ENCODE measurements around the gene MYCBP2. TPM values are rescaled to one million over a fixed set of nuclear protein-coding genes. Genes with fewer than 3 reads are reported as not detected.

MYCBP2 gene
- total RNA-seq, 1 donor: 155 TPM

DNA sequence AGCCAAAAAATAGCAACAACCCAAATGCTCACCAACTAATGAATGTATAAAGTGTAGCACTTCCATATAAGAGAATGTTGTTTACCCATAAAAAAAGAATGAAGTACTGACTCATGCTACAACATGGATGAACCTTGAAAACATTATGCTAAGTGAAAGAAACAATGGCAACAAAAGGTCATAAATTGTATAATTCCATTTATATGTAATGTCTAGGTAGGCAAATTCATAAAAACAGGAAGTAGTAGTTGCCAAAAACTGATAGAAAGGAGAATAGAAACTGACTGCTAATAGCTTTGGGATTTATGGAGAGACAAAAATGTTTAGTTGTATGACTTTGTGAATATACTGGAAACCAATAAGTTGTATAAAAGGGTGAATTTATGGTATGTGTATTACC, 21.6 kb downstream of the MYCBP2 start:
- H3K4me1 ChIP-seq (ENCODE audit: insufficient read depth, low read length): peaks cover 12% of the 10 kb centered on the region
- H2AFZ ChIP-seq (ENCODE audit: low read length): no peak overlapping the region
- no peak for TF ChIP-seq CTCF (IDR thresholded peaks at IDR 0.05; ENCODE audit: extremely low read depth, low read depth, low read length)
- H3K79me2 ChIP-seq (ENCODE audit: insufficient read depth, low read length): peaks cover 85% of the 10 kb centered on the region
- H3K36me3 ChIP-seq (ENCODE audit: insufficient read depth, low read length): no peaks in the 10 kb centered on the region
- peaks cover 8% of the 10 kb centered on the region for H4K20me1 ChIP-seq (ENCODE audit: insufficient read depth, low read length)
- no peak overlapping the region for H3K27ac ChIP-seq (ENCODE audit: low read depth, low read length)
- no peaks in the 10 kb centered on the region for H3K27me3 ChIP-seq (ENCODE audit: insufficient read depth, low read length)
- no peak for DNase-seq (ENCODE audit: insufficient read length, low spot score, missing footprints)
- no peaks in the 10 kb centered on the region for H3K9me3 ChIP-seq (ENCODE audit: low read depth, low read length)
- H3K4me3 ChIP-seq (ENCODE audit: insufficient read depth, low read length): no peak overlapping the region
- no peak overlapping the region for H3K4me2 ChIP-seq (ENCODE audit: insufficient read depth, low read length)

GRCh38 chr13:77300176-77301037, 26.5 kb downstream of the MYCBP2 start:
- Histone ChIP-seq H2AFZ (ENCODE audit: low read length) (no peak overlapping the region), H3K4me1 (ENCODE audit: insufficient read depth, low read length) (peaks cover 20% of the 10 kb centered on the region), H3K79me2 (ENCODE audit: insufficient read depth, low read length) (peaks cover 67% of the 10 kb centered on the region), H4K20me1 (ENCODE audit: insufficient read depth, low read length) (no peaks in the 10 kb centered on the region), H3K4me2 (ENCODE audit: insufficient read depth, low read length) (peak overlapping the region; percentile 68), H3K4me3 (ENCODE audit: insufficient read depth, low read length) (peak overlapping the region; percentile 5), H3K27ac (ENCODE audit: low read depth, low read length) (peak overlapping the region; percentile 72), H3K9me3 (ENCODE audit: low read depth, low read length) (no peaks in the 10 kb centered on the region), H3K36me3 (ENCODE audit: insufficient read depth, low read length) (peaks cover 3% of the 10 kb centered on the region), H3K27me3 (ENCODE audit: insufficient read depth, low read length) (no peaks in the 10 kb centered on the region)
- peak; percentile 22 for DNase-seq (ENCODE audit: insufficient read length, low spot score, missing footprints)
- no peak for TF ChIP-seq CTCF (IDR thresholded peaks at IDR 0.05; ENCODE audit: extremely low read depth, low read depth, low read length)

DNA sequence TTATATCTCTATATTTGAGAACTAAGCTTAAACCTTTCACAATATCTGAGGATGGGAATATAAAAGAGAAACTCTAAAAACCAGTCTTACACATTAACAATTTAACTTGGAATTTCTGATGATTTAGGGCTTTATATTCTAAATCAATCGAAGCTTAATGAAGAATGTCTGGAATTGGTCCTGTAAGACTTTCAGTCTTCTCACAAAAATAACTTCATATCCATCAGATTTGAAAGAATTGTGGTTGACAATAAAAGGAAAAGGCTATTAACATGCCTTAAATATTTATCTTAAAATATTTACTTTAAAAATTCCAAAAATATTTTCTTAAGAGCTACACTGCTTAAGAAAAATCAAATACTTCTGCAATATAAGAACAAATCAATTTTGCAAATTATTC, 27.3 kb downstream of the MYCBP2 start:
- Histone ChIP-seq H3K27me3 (ENCODE audit: insufficient read depth, low read length) (no peaks in the 10 kb centered on the region), H3K27ac (ENCODE audit: low read depth, low read length) (peak overlapping the region; percentile 72), H3K9me3 (ENCODE audit: low read depth, low read length) (no peaks in the 10 kb centered on the region), H3K79me2 (ENCODE audit: insufficient read depth, low read length) (peaks cover 60% of the 10 kb centered on the region), H3K4me1 (ENCODE audit: insufficient read depth, low read length) (peaks cover 20% of the 10 kb centered on the region), H3K36me3 (ENCODE audit: insufficient read depth, low read length) (peaks cover 8% of the 10 kb centered on the region), H3K4me3 (ENCODE audit: insufficient read depth, low read length) (no peak overlapping the region), H3K4me2 (ENCODE audit: insufficient read depth, low read length) (peak overlapping the region; percentile 68), H2AFZ (ENCODE audit: low read length) (no peak overlapping the region), H4K20me1 (ENCODE audit: insufficient read depth, low read length) (no peaks in the 10 kb centered on the region)
- TF ChIP-seq CTCF (IDR thresholded peaks at IDR 0.05; ENCODE audit: extremely low read depth, low read depth, low read length): no peak
- DNase-seq (ENCODE audit: insufficient read length, low spot score, missing footprints): no peak

DNA sequence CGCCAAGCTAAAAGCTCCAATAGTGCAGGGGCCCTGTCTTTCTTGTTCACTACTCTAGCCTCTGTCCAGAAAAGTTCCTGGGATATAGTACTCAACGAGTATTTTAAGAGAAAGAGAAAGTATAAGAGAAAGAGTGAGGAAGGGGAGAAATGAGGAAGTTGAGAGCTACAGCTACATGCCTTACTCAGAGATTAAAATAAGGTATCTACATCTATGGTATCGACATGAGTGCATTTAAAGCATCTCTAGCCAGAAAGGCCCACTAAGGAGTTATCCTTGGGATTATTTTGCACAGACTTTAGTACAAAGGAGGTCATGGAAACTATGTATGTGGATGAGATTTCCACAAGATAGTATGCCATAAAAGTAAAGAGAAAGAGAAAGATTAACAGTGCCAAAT, 28.5 kb downstream of the MYCBP2 start:
- TF ChIP-seq CTCF (IDR thresholded peaks at IDR 0.05; ENCODE audit: extremely low read depth, low read depth, low read length): no peak
- Histone ChIP-seq H3K79me2 (ENCODE audit: insufficient read depth, low read length) (peaks cover 49% of the 10 kb centered on the region), H3K4me2 (ENCODE audit: insufficient read depth, low read length) (no peak overlapping the region)

More for the DNA sequence above, 28.5 kb downstream of the MYCBP2 start:
- Histone ChIP-seq H3K9me3 (ENCODE audit: low read depth, low read length) (no peaks in the 10 kb centered on the region), H2AFZ (ENCODE audit: low read length) (no peak overlapping the region), H4K20me1 (ENCODE audit: insufficient read depth, low read length) (no peaks in the 10 kb centered on the region), H3K27ac (ENCODE audit: low read depth, low read length) (no peak overlapping the region), H3K36me3 (ENCODE audit: insufficient read depth, low read length) (peaks cover 9% of the 10 kb centered on the region), H3K4me1 (ENCODE audit: insufficient read depth, low read length) (peaks cover 20% of the 10 kb centered on the region), H3K27me3 (ENCODE audit: insufficient read depth, low read length) (no peaks in the 10 kb centered on the region), H3K4me3 (ENCODE audit: insufficient read depth, low read length) (no peak overlapping the region)
- no peak for DNase-seq (ENCODE audit: insufficient read length, low spot score, missing footprints)

All from osteoblast (primary cell).